GM12878 (cell line): ENCODE results near the gene SETD7.

Experiments
- CTCF ChIP-seq, 3 experiments: IDR thresholded peaks in 2 of 3; conservative IDR thresholded peaks in 1 of 3; 2 replicates each; pipeline ENCODE4 v1.5.1; 2011; ENCODE audit warnings: low read depth in 3 of 3, low read length in 3 of 3, mild to moderate bottlenecking in 3 of 3, control low read depth in 2 of 3, moderate library complexity in 2 of 3, inconsistent platforms in 1 of 3, mixed read lengths in 1 of 3; ENCODE audit not compliant: control insufficient read depth in 2 of 3, insufficient read depth in 1 of 3; ENCODE audit errors: extremely low read depth in 1 of 3
- ETV6 ChIP-seq, 2 experiments: fragments of 450-650 bp in 1 of 2; IDR thresholded peaks in 1 of 2; conservative IDR thresholded peaks in 1 of 2; 2 replicates each; pipeline ENCODE4 v1.6.1; 2014; ENCODE audit warnings: antibody characterized with exemption in 1 of 2, borderline replicate concordance in 1 of 2, low read depth in 1 of 2, mild to moderate bottlenecking in 1 of 2, moderate library complexity in 1 of 2
- EZH2 ChIP-seq: IDR thresholded peaks from 2 replicates; pipeline ENCODE4 v1.6.1; 2012; ENCODE audit warnings: low read depth, mild to moderate bottlenecking, control low read depth, inconsistent platforms, low read length, borderline replicate concordance; ENCODE audit not compliant: control insufficient read depth
- PKNOX1 ChIP-seq: fragments of 450-650 bp; IDR thresholded peaks from 2 replicates; pipeline ENCODE4 v1.6.1; 2016; ENCODE audit warnings: mild to moderate bottlenecking
- POLR2A ChIP-seq: IDR thresholded peaks from 2 replicates; pipeline ENCODE4 v1.6.1; 2011; ENCODE audit warnings: low read depth, mild to moderate bottlenecking, low read length
- SIN3A ChIP-seq: IDR thresholded peaks from 2 replicates; pipeline ENCODE4 v1.6.1; 2012; ENCODE audit warnings: low read depth, low read length, improper control_type of control experiment
- SIX5 ChIP-seq: IDR thresholded peaks from 2 replicates; pipeline ENCODE4 v1.6.1; 2011; ENCODE audit warnings: mild to moderate bottlenecking, low read depth, low read length, moderate library complexity; ENCODE audit not compliant: severe bottlenecking
- SRF ChIP-seq, 2 experiments: IDR thresholded peaks; 2 replicates each; pipeline ENCODE4 v1.6.1; 2011; ENCODE audit warnings: low read depth in 2 of 2, low read length in 2 of 2, mild to moderate bottlenecking in 1 of 2, moderate library complexity in 1 of 2
- SUZ12 ChIP-seq: fragments of 200-600 bp; sonication (generic); IDR thresholded peaks from one replicate; pipeline ENCODE4 v1.6.1; 2018; ENCODE audit warnings: antibody characterized with exemption, mild to moderate bottlenecking; ENCODE audit not compliant: unreplicated experiment
- TAF1 ChIP-seq: IDR thresholded peaks from 2 replicates; pipeline ENCODE4 v1.6.1; 2011; ENCODE audit warnings: mild to moderate bottlenecking, low read depth, low read length, borderline replicate concordance

GRCh38 chr4:139489638-139490037, 66.4 kb downstream of the SETD7 start:
- TF ChIP-seq SIN3A (no peak), SRF (IDR thresholded peaks at IDR 0.05; ENCODE audit: low read depth in 2 of 2, low read length in 2 of 2) (no peak), SIX5 (no peak), SUZ12 (no peak), ETV6 (conservative IDR thresholded peaks at IDR 0.05 in 1 of 2, IDR thresholded peaks at IDR 0.05 in 1 of 2; ENCODE audit: borderline replicate concordance in 1 of 2, low read depth in 1 of 2) (no peak), EZH2 (no peak), TAF1 (no peak), CTCF (IDR thresholded peaks at IDR 0.05 in 2 of 3, conservative IDR thresholded peaks at IDR 0.05 in 1 of 3; ENCODE audit: control insufficient read depth in 2 of 3, extremely low read depth in 1 of 3, insufficient read depth in 1 of 3, low read depth in 3 of 3, low read length in 3 of 3) (no peak), POLR2A (no peak), PKNOX1 (no peak)
